Nephron progenitor cell (in vitro differentiated cells): Measurements from ENCODE around the gene PEX11A.
A peak's percentile ranks its signal among the peaks of the same experiment; 100 is the strongest.

ENCODE experiments used
- DNase-seq: peaks from one replicate; pipeline ENCODE4 v3.0.0; 2021
- H3K27ac Mint-ChIP-seq: 2 replicates; pipeline ENCODE4 v1.8.0; 2021; ENCODE audit warnings: mild to moderate bottlenecking, moderate library complexity, mixed read lengths
- H3K27me3 Mint-ChIP-seq: 2 replicates; pipeline ENCODE4 v1.8.0; 2021; ENCODE audit warnings: mild to moderate bottlenecking, low read depth, mixed read lengths; ENCODE audit not compliant: poor library complexity
- H3K36me3 Mint-ChIP-seq: 2 replicates; pipeline ENCODE4 v1.8.0; 2021; ENCODE audit warnings: low read depth, mixed read lengths
- H3K4me1 Mint-ChIP-seq: 2 replicates; pipeline ENCODE4 v1.8.0; 2021; ENCODE audit warnings: mixed read lengths
- H3K4me3 Mint-ChIP-seq: 2 replicates; pipeline ENCODE4 v1.8.0; 2021; ENCODE audit warnings: mild to moderate bottlenecking, moderate library complexity, mixed read lengths
- H3K9me3 Mint-ChIP-seq: 2 replicates; pipeline ENCODE4 v1.8.0; 2021; ENCODE audit warnings: mild to moderate bottlenecking, moderate library complexity, mixed read lengths
- TF ChIP-seq, protein P1 (sequence below): fragments of 200-600 bp; sonication (generic); IDR thresholded peaks from 2 replicates; pipeline ENCODE4 v1.5.0; 2021; ENCODE audit warnings: antibody characterized with exemption

Gene PEX11A

DNA sequence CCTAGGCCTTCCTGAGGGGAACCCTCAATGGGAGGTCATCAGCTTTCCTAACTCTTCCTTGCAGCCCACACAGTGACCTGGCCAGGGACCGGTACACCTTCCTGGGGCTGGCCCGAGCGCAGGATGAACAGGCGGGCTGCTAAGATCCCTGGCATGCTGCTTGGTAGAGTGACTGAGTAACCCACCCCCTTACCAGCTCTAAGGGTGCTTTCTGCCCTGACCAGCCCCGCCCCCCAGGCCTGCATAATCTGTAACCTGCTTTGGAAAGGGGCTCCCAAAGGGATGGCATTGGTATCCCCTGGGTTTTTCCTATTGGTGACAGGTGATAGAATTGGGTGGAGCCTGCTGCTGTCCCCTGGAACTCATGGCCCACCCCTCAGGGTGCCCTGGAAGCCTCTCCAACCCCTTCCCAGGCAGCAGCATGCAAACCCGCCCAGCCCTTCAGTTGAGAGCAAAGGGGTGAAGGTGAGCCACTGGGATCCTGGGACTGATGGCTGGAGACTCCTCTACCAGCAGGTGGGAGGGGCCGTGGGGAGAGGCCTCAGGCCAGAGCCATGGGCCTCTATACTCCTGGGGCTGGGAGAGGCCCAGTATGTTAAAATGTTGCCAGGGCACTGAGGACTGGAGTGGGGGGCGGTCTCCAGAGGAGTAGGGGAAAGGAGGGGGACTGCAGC lies 24.2 kb downstream of the PEX11A start:
- Mint-ChIP-seq H3K27me3 (peaks cover 28% of the 10 kb centered on the region), H3K4me1 (peaks cover 15% of the 10 kb centered on the region), H3K4me3 (peak overlapping the region; percentile 20), H3K36me3 (no peaks in the 10 kb centered on the region), H3K27ac (no peak overlapping the region), H3K9me3 (no peaks in the 10 kb centered on the region)
- TF ChIP-seq, protein P1, sequence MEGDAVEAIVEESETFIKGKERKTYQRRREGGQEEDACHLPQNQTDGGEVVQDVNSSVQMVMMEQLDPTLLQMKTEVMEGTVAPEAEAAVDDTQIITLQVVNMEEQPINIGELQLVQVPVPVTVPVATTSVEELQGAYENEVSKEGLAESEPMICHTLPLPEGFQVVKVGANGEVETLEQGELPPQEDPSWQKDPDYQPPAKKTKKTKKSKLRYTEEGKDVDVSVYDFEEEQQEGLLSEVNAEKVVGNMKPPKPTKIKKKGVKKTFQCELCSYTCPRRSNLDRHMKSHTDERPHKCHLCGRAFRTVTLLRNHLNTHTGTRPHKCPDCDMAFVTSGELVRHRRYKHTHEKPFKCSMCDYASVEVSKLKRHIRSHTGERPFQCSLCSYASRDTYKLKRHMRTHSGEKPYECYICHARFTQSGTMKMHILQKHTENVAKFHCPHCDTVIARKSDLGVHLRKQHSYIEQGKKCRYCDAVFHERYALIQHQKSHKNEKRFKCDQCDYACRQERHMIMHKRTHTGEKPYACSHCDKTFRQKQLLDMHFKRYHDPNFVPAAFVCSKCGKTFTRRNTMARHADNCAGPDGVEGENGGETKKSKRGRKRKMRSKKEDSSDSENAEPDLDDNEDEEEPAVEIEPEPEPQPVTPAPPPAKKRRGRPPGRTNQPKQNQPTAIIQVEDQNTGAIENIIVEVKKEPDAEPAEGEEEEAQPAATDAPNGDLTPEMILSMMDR, result no peak
- no peak for DNase-seq

DNA sequence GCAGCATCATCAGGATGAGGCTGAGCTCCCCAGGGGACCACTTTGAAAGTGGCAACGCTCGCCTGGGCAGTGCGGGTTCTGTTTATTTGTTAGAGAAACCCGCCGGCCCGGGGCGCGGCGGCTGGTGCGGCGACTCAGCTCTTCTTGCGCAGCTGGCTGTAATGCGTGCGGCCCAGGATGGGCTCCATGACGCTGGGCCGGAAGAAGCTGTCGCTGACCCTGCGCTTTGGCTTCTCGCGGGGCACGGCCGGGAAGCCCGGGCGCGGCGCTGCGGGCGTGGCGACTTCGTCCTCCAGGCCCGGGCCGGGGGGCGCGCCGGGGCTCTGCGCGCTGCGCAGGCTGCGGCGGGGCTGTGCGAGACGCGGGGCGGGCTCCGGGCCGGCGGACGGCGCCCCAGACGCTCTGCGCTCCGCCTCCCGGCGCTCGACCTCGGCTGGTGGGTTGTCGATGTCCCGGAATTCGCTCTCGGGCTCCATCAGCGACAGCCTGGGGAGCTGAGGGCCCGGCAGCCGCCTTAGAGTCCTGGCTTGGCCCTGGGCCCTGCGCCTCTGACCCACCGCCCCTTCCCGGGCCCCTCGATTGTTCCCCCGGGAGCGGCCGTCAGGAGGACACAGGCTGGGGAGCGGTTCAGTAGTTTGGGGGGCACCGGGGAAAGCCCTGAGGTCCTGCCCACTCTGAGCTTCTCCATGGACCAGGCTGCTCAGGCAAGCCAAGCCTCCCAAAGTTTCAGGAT lies 24.9 kb downstream of the PEX11A start:
- Mint-ChIP-seq H3K4me3 (peak overlapping the region; percentile 70), H3K27me3 (peaks cover 35% of the 10 kb centered on the region), H3K4me1 (peaks cover 15% of the 10 kb centered on the region), H3K36me3 (no peaks in the 10 kb centered on the region), H3K9me3 (peaks cover 1% of the 10 kb centered on the region), H3K27ac (no peak overlapping the region)
- TF ChIP-seq, protein P1, result no peak
- peak; percentile 83 for DNase-seq

DNA sequence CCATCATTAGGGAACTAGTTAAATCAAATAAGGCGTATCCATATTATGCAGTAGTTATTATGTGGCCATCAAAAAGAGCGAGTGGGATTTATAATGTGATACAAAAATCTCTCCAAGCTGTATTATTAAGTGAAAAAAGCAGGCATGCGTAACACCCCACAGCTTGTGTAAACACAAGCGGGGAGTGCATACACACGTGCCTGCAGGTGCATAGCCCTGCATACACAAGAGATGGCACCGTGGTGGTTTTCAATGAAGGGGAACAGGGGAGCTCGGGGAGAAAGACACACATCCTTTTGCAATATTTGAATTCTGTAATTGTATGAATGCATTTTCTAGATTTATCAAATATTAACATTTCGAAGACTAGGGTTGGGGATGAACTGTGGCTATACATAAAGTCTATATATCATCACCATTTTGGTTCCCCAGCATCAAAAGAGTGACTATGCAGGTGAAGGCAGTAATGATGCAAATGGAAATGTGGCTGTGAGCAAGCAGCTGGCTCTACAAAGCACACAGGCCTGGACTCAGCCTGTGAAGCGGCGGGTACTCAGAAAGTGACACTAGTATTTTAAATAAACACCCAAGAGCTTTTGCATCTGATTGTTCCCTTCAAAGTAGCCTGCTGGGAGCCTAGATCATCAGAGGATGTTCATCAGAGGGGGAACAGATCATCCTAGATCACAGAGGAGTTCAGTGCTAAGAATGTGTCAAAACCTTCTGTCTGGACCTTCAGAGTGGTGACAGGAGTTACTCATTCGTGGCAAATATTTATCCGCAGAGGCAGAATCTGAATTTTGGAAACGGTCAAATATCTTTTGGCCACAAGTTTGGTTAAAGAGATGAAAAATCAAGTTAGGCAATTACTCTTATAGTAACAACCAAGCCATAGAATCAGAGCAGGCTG lies 25.9 kb downstream of the PEX11A start:
- Mint-ChIP-seq H3K27ac (no peak overlapping the region), H3K4me1 (peaks cover 15% of the 10 kb centered on the region), H3K36me3 (no peaks in the 10 kb centered on the region), H3K9me3 (peaks cover 7% of the 10 kb centered on the region), H3K27me3 (peaks cover 38% of the 10 kb centered on the region), H3K4me3 (peak overlapping the region; percentile 70)
- DNase-seq, result no peak
- TF ChIP-seq, protein P1, result no peak

DNA sequence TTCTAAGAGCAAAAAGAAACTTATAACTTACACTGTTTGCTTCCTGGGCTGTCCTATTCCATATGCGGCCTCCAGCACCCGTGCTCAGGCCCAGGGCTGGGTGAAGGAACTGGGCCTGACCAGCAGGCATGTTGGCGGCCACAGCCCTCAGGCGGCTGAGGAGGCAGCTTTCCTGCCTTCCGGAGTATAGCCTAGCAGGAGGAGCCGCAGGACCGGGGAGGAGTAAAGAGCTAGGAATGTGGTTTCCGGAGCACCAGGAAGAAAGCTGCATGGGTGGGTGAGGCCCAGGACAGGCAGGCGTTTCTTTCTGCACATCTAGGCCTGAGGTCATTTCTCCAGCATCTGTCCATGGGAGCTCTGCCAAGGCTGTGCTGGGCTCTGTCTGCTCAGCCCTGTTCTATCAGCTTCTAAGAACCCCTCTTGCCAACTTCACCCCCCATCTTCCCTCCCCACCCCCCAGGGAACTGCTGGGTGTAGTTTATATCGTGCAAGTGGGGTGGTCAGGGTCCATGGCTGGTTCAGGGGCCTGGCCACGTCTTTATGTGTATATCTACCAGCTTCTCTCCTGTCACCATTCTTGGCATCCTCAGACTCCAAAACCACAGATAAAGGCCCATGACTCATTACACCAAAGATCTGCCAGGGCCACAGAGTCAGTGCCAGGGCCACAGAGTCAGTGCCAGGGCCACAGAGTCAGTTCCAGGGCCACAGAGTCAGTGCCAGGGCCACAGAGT lies 27.5 kb downstream of the PEX11A start:
- TF ChIP-seq, protein P1, result no peak
- Mint-ChIP-seq H3K27me3 (peaks cover 42% of the 10 kb centered on the region), H3K9me3 (peaks cover 7% of the 10 kb centered on the region), H3K27ac (no peak overlapping the region), H3K4me1 (peaks cover 15% of the 10 kb centered on the region), H3K4me3 (no peak overlapping the region), H3K36me3 (no peaks in the 10 kb centered on the region)
- DNase-seq, result no peak

DNA sequence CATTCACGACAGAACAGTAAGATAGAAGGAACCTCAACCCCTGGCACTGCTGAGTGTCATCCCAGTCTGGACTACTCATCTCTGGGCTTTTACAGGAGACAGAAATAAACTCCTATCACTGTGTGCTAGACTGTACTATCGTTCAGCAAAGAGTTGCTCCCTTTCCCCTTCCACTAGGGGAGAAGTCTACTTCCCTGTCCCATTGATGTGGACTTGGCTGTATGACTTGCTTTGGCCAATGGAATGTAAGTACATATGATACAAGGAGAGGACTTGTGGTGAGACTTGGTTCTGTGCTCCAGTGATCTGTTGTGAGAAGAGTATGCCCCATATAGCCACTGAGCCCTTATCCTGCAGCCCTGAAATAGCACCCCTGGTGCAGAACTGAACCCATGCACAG lies 30.0 kb downstream of the PEX11A start:
- DNase-seq, result no peak
- Mint-ChIP-seq H3K4me3 (no peak overlapping the region), H3K36me3 (no peaks in the 10 kb centered on the region), H3K27ac (no peak overlapping the region), H3K9me3 (peaks cover 7% of the 10 kb centered on the region), H3K4me1 (peaks cover 19% of the 10 kb centered on the region), H3K27me3 (peaks cover 58% of the 10 kb centered on the region)
- TF ChIP-seq, protein P1, result no peak
